Measurements from ENCODE around the gene ZNF148. TPM values are rescaled to one million over a fixed set of nuclear protein-coding genes. Genes with fewer than 3 reads are reported as not detected.

Gene ZNF148
- total RNA-seq, 1 experiment from 2014 or later: 24.8 TPM

GRCh38 chr3:125207949-125208568, 167.1 kb downstream of the ZNF148 start:
- Histone ChIP-seq H3K56ac (ENCODE audit: insufficient read length, low read depth, low read length) (no peak overlapping the region), H3K27me3 (ENCODE audit: insufficient read depth, low read length) (no peaks in the 10 kb centered on the region), H3T11ph (ENCODE audit: low read length) (no peak overlapping the region), H3K9me3 (ENCODE audit: control insufficient read depth, low read depth, low read length) (no peaks in the 10 kb centered on the region), H4K5ac (ENCODE audit: insufficient read length, low read depth, low read length) (no peak overlapping the region), H3K14ac (ENCODE audit: insufficient read depth, low read length) (no peak overlapping the region), H3K9ac (ENCODE audit: extremely low read depth, insufficient read length, low read length) (no peak overlapping the region), H3K23me2 (ENCODE audit: insufficient read length, low read depth, low read length, poor library complexity, severe bottlenecking) (peaks cover 5% of the 10 kb centered on the region), H2AFZ (ENCODE audit: low read length) (no peak overlapping the region), H2BK12ac (ENCODE audit: insufficient read length, low read depth, low read length) (no peak overlapping the region), H3K27ac (ENCODE audit: insufficient read length, low read depth, low read length) (no peak overlapping the region), H3K79me1 (ENCODE audit: insufficient read depth, low read depth, low read length, poor library complexity, severe bottlenecking) (no peaks in the 10 kb centered on the region), H3K23ac (ENCODE audit: insufficient read length, low read depth, low read length) (no peak overlapping the region), H3K4ac (ENCODE audit: low read depth, low read length) (no peak overlapping the region), H2BK15ac (ENCODE audit: low read depth, low read length) (no peak overlapping the region), H3K18ac (ENCODE audit: insufficient read length, low read depth, low read length) (no peak overlapping the region), H2BK20ac (ENCODE audit: low read depth, low read length, poor library complexity, severe bottlenecking) (no peak overlapping the region), H3K4me1 (ENCODE audit: insufficient read depth, low read length) (no peaks in the 10 kb centered on the region), H3K79me2 (ENCODE audit: insufficient read depth, low read length) (peaks cover 1% of the 10 kb centered on the region; the same call in 1 of the 2 replicates), H3K4me2 (ENCODE audit: insufficient read depth, insufficient read length, low read length) (no peak overlapping the region), H4K20me1 (ENCODE audit: control insufficient read depth, insufficient read depth, insufficient read length) (no peaks in the 10 kb centered on the region), H2BK120ac (ENCODE audit: low read depth, low read length, poor library complexity, severe bottlenecking) (no peak overlapping the region), H2AK5ac (ENCODE audit: insufficient read length, low read length) (no peak overlapping the region), H4K91ac (ENCODE audit: insufficient read length, low read depth, low read length) (no peak overlapping the region), H2BK5ac (ENCODE audit: insufficient read length, low read length) (no peak overlapping the region), H4K8ac (replicated peaks; ENCODE audit: insufficient read length, low read depth, low read length) (no peak overlapping the region)
- no peak for DNase-seq
- Mint-ChIP-seq H3K4me3 (no peak overlapping the region), H3K27me3 (ENCODE audit: low read depth) (peaks cover 9% of the 10 kb centered on the region), H3K9me3 (no peaks in the 10 kb centered on the region), H3K27ac (no peak overlapping the region), H3K36me3 (ENCODE audit: insufficient read depth in 1 of 3, low read depth in 3 of 3) (peaks cover 0 to 6% (median 2%) of the 10 kb centered on the region in 3 experiments; a peak in 6 of 7 replicates), H3K4me1 (peaks cover 11 to 13% of the 10 kb centered on the region in 2 experiments)
- no CpG with 5 or more reads among the region's 1 CpG for WGBS (ENCODE audit: extremely low coverage, insufficient read length, low lambda C conversion rate)
- no peak for TF ChIP-seq CTCF (conservative IDR thresholded peaks at IDR 0.05)

Measured in H9 (cell line).